WI38 (cell line): ENCODE data around the gene P4HA2.

Experiments
- H3K4me3 ChIP-seq: 2 replicates; pipeline ENCODE4 v1.5.1; 2011; ENCODE audit warnings: low read depth, mild to moderate bottlenecking, control low read depth, low read length
- CTCF ChIP-seq: IDR thresholded peaks from 2 replicates; pipeline ENCODE4 v1.5.1; 2012; ENCODE audit warnings: low read depth, mild to moderate bottlenecking, control low read depth, low read length

Gene P4HA2

DNA sequence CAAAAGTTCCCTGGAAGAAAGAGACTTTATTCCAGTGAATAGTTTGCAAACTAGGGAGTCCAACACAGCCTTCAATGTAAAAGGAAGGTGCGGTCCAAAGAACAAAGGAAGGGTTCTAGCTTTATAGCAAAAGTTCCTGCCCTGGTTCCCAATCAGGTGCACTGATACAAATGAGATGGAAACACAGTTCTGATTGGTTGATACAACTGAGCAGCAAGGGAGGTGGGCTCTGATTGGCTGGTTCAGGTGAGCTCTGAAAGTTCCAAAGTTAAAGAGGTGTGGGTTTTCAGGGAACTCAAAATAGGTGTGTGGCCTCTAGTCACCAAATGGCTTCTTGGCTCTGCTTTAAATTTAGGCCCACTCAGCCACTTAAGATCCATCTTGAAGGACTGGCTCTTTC lies 43.1 kb downstream of the P4HA2 start:
- TF ChIP-seq CTCF: no peak

DNA sequence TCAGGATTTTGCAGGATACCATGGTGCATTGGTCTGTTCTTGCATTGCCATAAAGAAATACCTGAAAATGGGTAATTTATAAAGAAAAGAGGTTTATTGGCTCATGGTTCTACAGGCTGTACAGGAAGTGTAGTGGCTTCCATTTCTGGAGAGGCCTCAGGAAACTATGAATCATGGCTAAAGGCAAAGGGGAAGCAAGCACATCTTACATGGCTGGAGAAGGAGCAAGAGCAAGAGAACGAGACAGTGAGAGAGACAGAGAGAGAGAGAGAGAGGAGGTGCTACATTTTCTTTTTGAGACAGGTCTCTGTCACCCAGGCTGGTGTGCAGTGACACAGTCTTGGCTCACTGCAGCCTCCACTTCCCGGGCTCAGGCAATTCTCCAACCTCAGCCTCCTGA lies 43.9 kb downstream of the P4HA2 start:
- no peak overlapping the region for H3K4me3 ChIP-seq
- TF ChIP-seq CTCF: no peak

More for the DNA sequence above, 43.1 kb downstream of the P4HA2 start:
- no peak overlapping the region for H3K4me3 ChIP-seq

- no peak overlapping the region for H3K4me3 ChIP-seq
- no peak for TF ChIP-seq CTCF
Measured at GRCh38 chr5:132182359-132183040, 45.2 kb downstream of the P4HA2 start.

- no peak for TF ChIP-seq CTCF
- no peak overlapping the region for H3K4me3 ChIP-seq
Measured at GRCh38 chr5:132181011-132181629, 46.5 kb downstream of the P4HA2 start.

DNA sequence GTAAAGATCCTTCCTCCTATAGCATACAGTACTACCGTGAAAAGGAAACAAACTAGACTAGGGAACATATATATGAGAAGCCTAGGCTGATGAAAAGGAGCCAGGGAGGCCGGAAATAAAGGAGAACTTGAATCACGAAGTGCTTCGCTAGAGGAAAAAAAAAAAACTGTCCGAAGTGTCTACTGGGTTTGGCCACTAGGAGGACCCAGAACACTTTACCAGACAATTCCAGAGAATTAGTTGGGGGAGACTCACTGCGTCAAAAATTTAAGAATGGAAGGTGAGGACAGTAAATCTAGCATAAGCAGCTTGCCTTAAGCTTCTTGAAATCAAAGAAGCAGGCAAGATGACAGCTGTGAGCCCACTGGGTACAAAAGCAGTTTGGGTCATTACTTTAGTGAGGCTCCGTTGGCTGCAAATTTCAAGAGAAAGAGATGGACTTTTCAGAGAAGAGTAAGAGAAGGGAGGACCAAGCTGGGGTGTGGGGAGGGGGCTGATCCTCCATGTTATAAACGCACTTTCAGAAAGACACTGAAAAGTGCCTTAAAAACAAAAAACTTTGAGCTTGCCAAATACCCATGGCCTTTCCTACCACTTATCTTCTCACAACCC lies 47.4 kb downstream of the P4HA2 start:
- peak; percentile 68 for TF ChIP-seq CTCF
- no peak overlapping the region for H3K4me3 ChIP-seq

DNA sequence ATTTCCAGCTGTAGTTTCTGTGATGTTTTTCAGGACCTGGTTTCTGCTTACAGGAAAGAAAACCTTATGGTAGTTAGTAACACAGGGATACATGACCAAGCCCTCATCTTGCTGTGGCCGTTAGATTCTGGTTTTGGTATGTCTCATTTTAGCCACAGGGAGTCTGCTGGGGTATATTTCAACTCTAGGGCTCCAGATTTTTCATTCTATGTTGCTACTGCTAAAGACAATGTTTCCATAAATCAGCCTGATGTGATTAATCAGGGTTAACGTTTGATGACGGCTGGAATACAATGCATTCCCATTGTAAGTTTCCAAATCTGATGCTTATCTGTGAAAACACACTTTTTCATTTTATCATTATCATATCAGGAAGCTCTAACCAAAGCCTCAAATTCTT lies 48.2 kb downstream of the P4HA2 start:
- no peak for TF ChIP-seq CTCF
- H3K4me3 ChIP-seq: no peak overlapping the region

DNA sequence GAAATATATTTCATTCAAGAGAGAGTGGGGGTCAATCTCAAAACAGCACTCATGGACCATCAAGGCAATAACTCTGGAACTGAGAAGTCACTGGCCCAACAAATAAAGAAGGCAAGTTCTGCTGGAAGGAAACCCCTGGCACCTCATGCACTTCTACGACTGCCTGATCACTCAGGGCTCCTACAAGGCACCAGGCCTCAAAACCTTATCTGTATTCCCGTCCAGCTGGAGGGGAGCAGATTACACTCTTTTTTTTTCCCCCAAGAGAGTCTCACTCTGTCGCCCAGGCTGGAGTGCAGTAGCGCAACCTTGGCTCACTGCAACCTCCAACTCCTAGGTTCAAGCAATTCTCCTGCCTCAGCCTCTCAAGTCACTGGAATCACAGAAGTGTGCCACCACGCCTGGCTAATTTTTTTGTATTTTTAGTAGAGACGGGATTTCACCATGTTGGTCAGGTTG lies 49.9 kb downstream of the P4HA2 start:
- no peak for TF ChIP-seq CTCF
- H3K4me3 ChIP-seq: no peak overlapping the region
